ES-I3 (cell line): ENCODE results near the gene DUSP6.
"Not testable (repeated sequence)": the region's sequence is repeated elsewhere in the genome, so short reads cannot be mapped to it uniquely, and the experiment has no call there.

ENCODE experiments used
- H3K36me3 ChIP-seq: 2 replicates; pipeline ENCODE4 v1.6.1; 2013; ENCODE audit warnings: mild to moderate bottlenecking, low read length, control low read depth, moderate library complexity; ENCODE audit not compliant: insufficient read depth
- H3K4me1 ChIP-seq: 2 replicates; pipeline ENCODE4 v1.6.1; 2013; ENCODE audit warnings: mild to moderate bottlenecking, control low read depth, low read length; ENCODE audit not compliant: insufficient read depth
- H3K9ac ChIP-seq: 2 replicates; pipeline ENCODE4 v1.6.1; 2013; ENCODE audit warnings: low read depth, mild to moderate bottlenecking, low read length, moderate library complexity
- H3K9me3 ChIP-seq: 2 replicates; pipeline ENCODE4 v1.6.1; 2013; ENCODE audit warnings: mild to moderate bottlenecking, low read length, moderate library complexity; ENCODE audit not compliant: control insufficient read depth, insufficient read depth

Gene DUSP6

GRCh38 chr12:89340861-89341260 lies 11.4 kb downstream of the DUSP6 start:
- no peaks in the 10 kb centered on the region for H3K9me3 ChIP-seq
- H3K9ac ChIP-seq: no peak overlapping the region
- H3K4me1 ChIP-seq: peaks cover 13% of the 10 kb centered on the region
- H3K36me3 ChIP-seq: no peaks in the 10 kb centered on the region

DNA sequence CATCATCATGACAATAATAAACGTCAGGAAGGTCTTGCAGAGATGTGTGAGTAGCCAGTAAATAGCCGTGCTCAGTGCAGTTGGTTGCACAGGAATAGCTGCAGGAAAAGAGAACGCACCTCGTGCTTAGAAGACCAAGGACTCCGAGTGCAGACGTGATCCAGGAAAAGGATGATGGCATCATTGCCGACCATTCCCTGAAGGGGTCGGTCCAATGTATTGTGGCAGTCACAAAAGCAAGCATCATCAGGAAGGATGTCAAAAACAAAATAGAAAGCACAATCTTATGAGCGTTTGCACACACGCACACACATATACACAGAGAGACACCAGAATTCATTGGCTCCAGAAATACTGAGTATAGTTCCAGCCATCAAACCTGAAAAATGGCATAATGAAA lies 12.8 kb downstream of the DUSP6 start:
- Histone ChIP-seq H3K4me1 (peaks cover 9% of the 10 kb centered on the region; the same call in 1 of the 2 replicates), H3K36me3 (no peaks in the 10 kb centered on the region), H3K9ac (no peak overlapping the region), H3K9me3 (no peaks in the 10 kb centered on the region)

GRCh38 chr12:89337136-89337535 lies 15.2 kb downstream of the DUSP6 start:
- H3K9ac ChIP-seq, H3K36me3 ChIP-seq, H3K9me3 ChIP-seq: not testable (repeated sequence)
- peaks cover 16% of the 10 kb centered on the region for H3K4me1 ChIP-seq

GRCh38 chr12:89335452-89336244 lies 16.7 kb downstream of the DUSP6 start:
- H3K36me3 ChIP-seq: no peaks in the 10 kb centered on the region
- peaks cover 16% of the 10 kb centered on the region for H3K4me1 ChIP-seq
- no peaks in the 10 kb centered on the region for H3K9me3 ChIP-seq
- no peak overlapping the region for H3K9ac ChIP-seq

GRCh38 chr12:89334548-89335169 lies 17.6 kb downstream of the DUSP6 start:
- H3K4me1 ChIP-seq: peaks cover 16% of the 10 kb centered on the region
- no peak overlapping the region for H3K9ac ChIP-seq
- no peaks in the 10 kb centered on the region for H3K9me3 ChIP-seq
- no peaks in the 10 kb centered on the region for H3K36me3 ChIP-seq

- no peaks in the 10 kb centered on the region for H3K9me3 ChIP-seq
- no peaks in the 10 kb centered on the region for H3K36me3 ChIP-seq
- no peak overlapping the region for H3K9ac ChIP-seq
- peaks cover 16% of the 10 kb centered on the region for H3K4me1 ChIP-seq
These were observed 18.6 kb downstream of the DUSP6 start for GRCh38 chr12:89333564-89334252.

DNA sequence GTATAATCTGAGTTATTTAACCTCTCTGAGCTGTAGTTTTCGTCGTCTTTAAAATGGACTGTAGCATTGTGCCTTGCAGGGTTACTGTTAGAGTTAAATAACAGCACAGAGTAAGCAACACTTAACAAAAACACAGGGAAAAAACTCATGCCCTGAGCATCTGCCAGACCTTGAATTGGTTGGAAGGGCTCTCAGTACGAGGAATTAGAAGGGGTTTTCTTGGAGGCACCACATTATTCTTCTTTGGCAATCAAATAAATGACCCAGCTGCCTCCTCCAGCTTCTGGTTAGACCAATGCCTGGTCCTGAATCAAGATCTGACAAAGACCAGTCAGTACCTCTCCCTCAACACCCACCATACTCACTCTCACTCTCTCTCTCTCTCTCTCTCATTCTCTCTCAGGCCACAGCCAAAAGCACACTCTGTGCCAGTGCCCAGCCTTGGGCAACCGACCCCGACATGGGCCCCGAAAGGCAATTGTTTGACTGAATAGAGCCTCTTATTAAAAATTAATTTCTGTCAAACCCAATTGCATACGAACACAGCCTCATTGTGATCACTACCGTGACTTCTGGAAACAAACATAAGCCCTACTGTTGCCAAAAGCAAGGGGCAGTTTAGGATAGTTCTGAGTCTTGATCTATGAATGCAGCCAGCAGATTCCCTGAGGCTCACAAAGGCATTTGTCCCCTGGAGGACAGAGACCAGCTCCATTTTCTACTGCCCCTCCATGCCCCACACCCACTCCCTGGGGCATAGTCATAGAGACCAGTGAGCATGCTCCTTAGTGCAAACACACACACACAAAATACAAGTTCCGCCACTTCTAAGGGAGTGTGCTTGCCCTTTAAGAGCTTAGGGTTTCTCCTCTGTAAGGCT lies 23.9 kb downstream of the DUSP6 start:
- Histone ChIP-seq H3K9ac (no peak overlapping the region), H3K4me1 (peaks cover 11% of the 10 kb centered on the region), H3K9me3 (no peaks in the 10 kb centered on the region), H3K36me3 (no peaks in the 10 kb centered on the region)

DNA sequence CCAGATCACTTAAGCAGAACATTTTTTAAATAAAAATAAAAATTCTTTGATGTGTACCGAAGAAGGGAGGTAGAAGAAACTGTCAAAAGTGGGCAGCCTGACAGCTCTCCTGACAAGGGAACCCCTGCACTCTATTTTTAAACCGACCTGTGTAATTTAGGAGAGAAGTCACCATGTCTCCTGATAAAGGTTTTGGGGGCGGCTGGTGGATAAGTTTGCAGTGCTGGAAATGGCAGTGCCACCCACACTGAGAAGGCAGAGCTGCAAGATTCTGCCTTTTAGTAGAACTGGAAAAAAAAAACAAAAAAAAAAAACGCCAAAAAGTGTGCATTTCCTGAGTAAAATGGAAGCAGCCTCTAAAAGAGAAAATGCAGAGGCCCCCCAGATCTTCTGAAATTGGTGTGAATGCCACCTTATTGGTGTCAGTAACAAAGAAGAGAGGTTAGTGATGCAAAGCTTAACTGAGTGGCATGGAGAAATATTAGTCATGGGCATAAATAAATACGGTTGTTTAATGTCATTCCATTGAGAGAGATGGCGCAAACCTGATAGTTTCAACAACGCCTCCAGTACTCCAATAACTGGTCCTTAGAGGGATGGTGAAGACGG lies 24.7 kb downstream of the DUSP6 start:
- H3K9ac ChIP-seq: no peak overlapping the region

DNA sequence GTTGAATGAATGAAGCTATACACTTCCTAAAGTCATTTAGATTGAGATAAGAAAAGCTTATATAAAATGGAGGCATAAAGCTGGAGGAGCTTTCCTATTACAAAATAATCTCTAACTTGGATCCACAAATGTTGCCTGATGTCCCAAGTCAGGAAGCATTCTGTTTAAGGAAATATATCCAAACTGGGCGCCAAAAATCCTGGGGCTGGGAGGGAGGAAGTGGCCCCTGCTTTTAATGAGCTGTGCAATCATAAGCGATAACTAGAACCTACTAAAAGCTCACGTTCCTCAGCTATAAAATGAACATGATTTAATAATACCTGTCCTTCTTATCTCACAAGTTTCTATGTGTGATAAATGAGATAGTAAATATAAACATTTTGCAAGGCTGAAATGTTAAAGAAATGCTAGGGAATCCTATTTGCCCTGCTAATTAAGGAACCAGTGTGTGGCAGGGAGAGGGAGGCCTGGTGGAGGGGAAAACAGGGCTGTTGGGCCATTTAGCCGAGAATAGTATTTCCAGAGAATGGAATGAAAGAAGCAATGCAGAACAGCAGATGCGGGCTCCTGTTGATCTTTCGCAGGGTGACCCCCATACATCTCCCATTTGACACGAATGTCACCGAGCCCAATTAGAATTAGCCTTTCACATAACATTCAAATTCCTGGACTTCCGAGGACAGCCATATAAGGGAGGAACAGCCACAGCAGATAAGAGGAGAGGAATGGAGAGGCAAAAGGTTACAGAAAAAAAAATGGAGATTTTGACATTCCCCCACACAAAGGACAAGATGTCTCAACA lies 25.9 kb downstream of the DUSP6 start:
- Histone ChIP-seq H3K36me3 (no peaks in the 10 kb centered on the region), H3K4me1 (peaks cover 11% of the 10 kb centered on the region), H3K9ac (no peak overlapping the region), H3K9me3 (no peaks in the 10 kb centered on the region)

More for the DNA sequence above, 24.7 kb downstream of the DUSP6 start:
- H3K9me3 ChIP-seq: no peaks in the 10 kb centered on the region
- H3K36me3 ChIP-seq: no peaks in the 10 kb centered on the region
- H3K4me1 ChIP-seq: peaks cover 11% of the 10 kb centered on the region

GRCh38 chr12:89325495-89325894 lies 26.8 kb downstream of the DUSP6 start:
- H3K9ac ChIP-seq: no peak overlapping the region
- H3K36me3 ChIP-seq: no peaks in the 10 kb centered on the region
- H3K9me3 ChIP-seq: no peaks in the 10 kb centered on the region
- peaks cover 11% of the 10 kb centered on the region for H3K4me1 ChIP-seq

GRCh38 chr12:89324437-89324836 lies 27.9 kb downstream of the DUSP6 start:
- Histone ChIP-seq H3K36me3 (no peaks in the 10 kb centered on the region), H3K9ac (no peak overlapping the region), H3K9me3 (no peaks in the 10 kb centered on the region), H3K4me1 (peaks cover 11% of the 10 kb centered on the region)

DNA sequence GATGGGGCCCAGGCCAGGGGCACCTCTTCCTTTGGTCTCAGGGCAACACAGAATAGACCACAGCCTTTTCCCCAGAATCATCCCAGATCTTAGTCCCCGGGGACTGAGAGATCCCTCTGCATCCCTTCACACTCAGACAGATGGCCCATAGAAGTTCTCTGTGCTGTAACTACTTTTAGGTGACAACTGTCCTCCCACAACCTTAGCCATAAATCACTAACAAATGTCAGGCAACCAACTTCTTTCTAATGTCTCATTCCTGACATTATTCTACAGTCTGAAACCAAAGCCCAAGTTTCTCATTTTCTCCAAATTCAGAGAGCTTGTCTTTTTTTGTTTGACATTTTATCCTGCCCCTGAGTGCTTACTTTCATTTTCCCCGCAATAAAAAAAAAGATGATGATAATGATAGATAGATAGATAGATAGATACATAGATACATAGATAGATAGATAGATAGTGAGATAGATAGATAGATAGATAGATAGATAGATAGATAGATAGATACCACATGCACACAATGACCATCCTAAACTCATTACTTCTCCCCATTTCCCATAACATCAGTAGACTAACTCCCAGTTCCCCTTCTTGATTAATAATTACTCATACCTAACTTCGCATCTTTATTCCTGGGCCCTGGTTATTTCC lies 28.6 kb downstream of the DUSP6 start:
- Histone ChIP-seq H3K4me1 (peaks cover 11% of the 10 kb centered on the region), H3K9me3 (no peaks in the 10 kb centered on the region), H3K9ac (no peak overlapping the region), H3K36me3 (no peaks in the 10 kb centered on the region)

GRCh38 chr12:89320735-89321134 lies 31.6 kb downstream of the DUSP6 start:
- Histone ChIP-seq H3K4me1 (peaks cover 5% of the 10 kb centered on the region), H3K9me3 (no peaks in the 10 kb centered on the region), H3K9ac (no peak overlapping the region), H3K36me3 (no peaks in the 10 kb centered on the region)
